HEK293 (cell line): ENCODE data around the gene ABHD14A.
A peak's percentile ranks its signal among the peaks of the same experiment; 100 is the strongest.

ENCODE experiments used
- CTCF ChIA-PET: fragments of 350-600 bp; formaldehyde crosslinking; extraction: SDS; loops from one replicate; lab custom pipeline; 2021; ENCODE audit warnings: antibody characterized with exemption; lab: Yijun Ruan, JAX
- POLR2A ChIA-PET: fragments of 300-600 bp; formaldehyde crosslinking; extraction: SDS; loops from one replicate; lab custom pipeline; 2020; ENCODE audit warnings: antibody characterized with exemption, inconsistent platforms; lab: Yijun Ruan, JAX
- H3K27ac ChIP-seq: fragments of 200-500 bp; sonication (Bioruptor generic); 2 replicates; pipeline ENCODE4 v1.5.1; 2014; ENCODE audit warnings: low read depth, low read length, control low read depth, inconsistent platforms; ENCODE audit errors: extremely low read depth
- H3K36me3 ChIP-seq, 2 experiments: fragments of 200-500 bp in 1 of 2; sonication (Bioruptor generic) in 1 of 2; 1 replicate in 1 of 2; 2 replicates in 1 of 2; pipeline ENCODE4 v1.5.1; 2014 to 2017; ENCODE audit warnings: inconsistent platforms in 2 of 2, low read length in 2 of 2; ENCODE audit not compliant: control insufficient read depth in 2 of 2, insufficient read depth in 1 of 2
- H3K4me1 ChIP-seq: fragments of 200-500 bp; sonication (Bioruptor generic); 2 replicates; pipeline ENCODE4 v1.5.1; 2014; ENCODE audit warnings: mild to moderate bottlenecking, low read length, inconsistent platforms; ENCODE audit not compliant: control insufficient read depth, insufficient read depth
- H3K4me3 ChIP-seq: 2 replicates; pipeline ENCODE4 v1.5.1; 2011; ENCODE audit warnings: low read depth, mild to moderate bottlenecking, control low read depth, low read length, moderate library complexity
- H3K9me3 ChIP-seq: fragments of 200-500 bp; sonication (Bioruptor generic); 2 replicates; pipeline ENCODE4 v1.5.1; 2014; ENCODE audit warnings: low read depth, low read length, inconsistent platforms; ENCODE audit not compliant: control insufficient read depth, insufficient read depth
- GLIS1 ChIP-seq: fragments of 450-650 bp; formaldehyde crosslinking; IDR thresholded peaks from 2 replicates; pipeline ENCODE4 v1.5.1; 2016; ENCODE audit warnings: missing biosample characterization, missing genetic modification characterization
- KLF10 ChIP-seq: fragments of 450-650 bp; IDR thresholded peaks from 2 replicates; pipeline ENCODE4 v1.5.1; 2018; ENCODE audit warnings: missing biosample characterization, mild to moderate bottlenecking, missing genetic modification characterization
- SETDB1 ChIP-seq: IDR thresholded peaks from one replicate; pipeline ENCODE4 v1.6.1; 2017; ENCODE audit warnings: mild to moderate bottlenecking, low read length, moderate library complexity, mixed read lengths; ENCODE audit not compliant: insufficient read length
- SP2 ChIP-seq: fragments of 450-650 bp; formaldehyde crosslinking; IDR thresholded peaks from 2 replicates; pipeline ENCODE4 v1.5.1; 2016; ENCODE audit warnings: missing biosample characterization, missing genetic modification characterization
- ZBTB20 ChIP-seq: fragments of 450-650 bp; formaldehyde crosslinking; IDR thresholded peaks from 2 replicates; pipeline ENCODE4 v1.5.1; 2016; ENCODE audit warnings: missing biosample characterization, missing genetic modification characterization
- ZBTB21 ChIP-seq: fragments of 450-650 bp; formaldehyde crosslinking; IDR thresholded peaks from 2 replicates; pipeline ENCODE4 v1.5.1; 2017; ENCODE audit warnings: missing biosample characterization, missing genetic modification characterization
- ZBTB26 ChIP-seq: fragments of 450-650 bp; formaldehyde crosslinking; optimal IDR thresholded peaks from 2 replicates; pipeline ENCODE3; 2016; ENCODE audit warnings: missing biosample characterization, mild to moderate bottlenecking, missing genetic modification characterization
- ZBTB7A ChIP-seq: fragments of 450-650 bp; formaldehyde crosslinking; IDR thresholded peaks from 2 replicates; pipeline ENCODE4 v1.5.1; 2016; ENCODE audit warnings: low read depth, missing biosample characterization, missing genetic modification characterization
- ZBTB8A ChIP-seq: fragments of 450-650 bp; formaldehyde crosslinking; IDR thresholded peaks from 2 replicates; pipeline ENCODE4 v1.5.1; 2016; ENCODE audit warnings: missing biosample characterization, missing genetic modification characterization
- ZFHX2 ChIP-seq: fragments of 450-650 bp; formaldehyde crosslinking; conservative IDR thresholded peaks from 2 replicates; pipeline ENCODE4 v1.5.1; 2016; ENCODE audit warnings: missing biosample characterization, missing genetic modification characterization
- ZNF184 ChIP-seq: fragments of 450-650 bp; IDR thresholded peaks from 2 replicates; pipeline ENCODE4 v1.5.1; 2018; ENCODE audit warnings: missing biosample characterization, mild to moderate bottlenecking, missing genetic modification characterization
- ZNF214 ChIP-seq: fragments of 450-650 bp; formaldehyde crosslinking; IDR thresholded peaks from 2 replicates; pipeline ENCODE4 v1.5.1; 2017; ENCODE audit warnings: missing biosample characterization, mild to moderate bottlenecking, missing genetic modification characterization, borderline replicate concordance
- ZNF335 ChIP-seq: fragments of 450-650 bp; formaldehyde crosslinking; conservative IDR thresholded peaks from 2 replicates; pipeline ENCODE4 v1.5.1; 2016; ENCODE audit warnings: missing biosample characterization, missing genetic modification characterization
- ZNF341 ChIP-seq: fragments of 450-650 bp; formaldehyde crosslinking; IDR thresholded peaks from 2 replicates; pipeline ENCODE4; 2016; ENCODE audit warnings: low read depth, missing biosample characterization, missing genetic modification characterization
- ZNF510 ChIP-seq: fragments of 450-650 bp; formaldehyde crosslinking; IDR thresholded peaks from 2 replicates; pipeline ENCODE4 v1.5.1; 2018; ENCODE audit warnings: mild to moderate bottlenecking, missing genetic modification characterization, missing biosample characterization; ENCODE audit not compliant: insufficient replicate concordance
- ZNF529 ChIP-seq: fragments of 450-650 bp; formaldehyde crosslinking; IDR thresholded peaks from 2 replicates; pipeline ENCODE4 v1.5.1; 2017; ENCODE audit warnings: missing genetic modification characterization, missing biosample characterization; ENCODE audit not compliant: insufficient replicate concordance
- ZNF530 ChIP-seq: fragments of 450-650 bp; formaldehyde crosslinking; IDR thresholded peaks from 2 replicates; pipeline ENCODE4 v1.5.1; 2016; ENCODE audit warnings: low read depth, missing biosample characterization, missing genetic modification characterization
- ZNF558 ChIP-seq: fragments of 450-650 bp; formaldehyde crosslinking; IDR thresholded peaks from 2 replicates; pipeline ENCODE4 v1.5.1; 2016; ENCODE audit warnings: missing biosample characterization, missing genetic modification characterization
- ZNF561 ChIP-seq: fragments of 450-650 bp; IDR thresholded peaks from 2 replicates; pipeline ENCODE4 v1.5.1; 2018; ENCODE audit warnings: missing biosample characterization, missing genetic modification characterization, borderline replicate concordance
- ZNF776 ChIP-seq: fragments of 450-650 bp; formaldehyde crosslinking; IDR thresholded peaks from 2 replicates; pipeline ENCODE4 v1.5.0; 2017; ENCODE audit warnings: missing biosample characterization, missing genetic modification characterization, borderline replicate concordance
- ZSCAN30 ChIP-seq: fragments of 450-650 bp; IDR thresholded peaks from 2 replicates; pipeline ENCODE4 v1.5.1; 2018; ENCODE audit warnings: missing biosample characterization, mild to moderate bottlenecking, missing genetic modification characterization, moderate library complexity
- TF ChIP-seq, protein P1 (sequence below): fragments of 450-650 bp; formaldehyde crosslinking; IDR thresholded peaks from 2 replicates; pipeline ENCODE4 v1.5.1; 2016; ENCODE audit warnings: missing biosample characterization, missing genetic modification characterization
- TF ChIP-seq, protein P2 (sequence below): fragments of 450-650 bp; formaldehyde crosslinking; IDR thresholded peaks from 2 replicates; pipeline ENCODE4 v1.5.1; 2017; ENCODE audit warnings: missing biosample characterization, missing genetic modification characterization

Gene ABHD14A

DNA sequence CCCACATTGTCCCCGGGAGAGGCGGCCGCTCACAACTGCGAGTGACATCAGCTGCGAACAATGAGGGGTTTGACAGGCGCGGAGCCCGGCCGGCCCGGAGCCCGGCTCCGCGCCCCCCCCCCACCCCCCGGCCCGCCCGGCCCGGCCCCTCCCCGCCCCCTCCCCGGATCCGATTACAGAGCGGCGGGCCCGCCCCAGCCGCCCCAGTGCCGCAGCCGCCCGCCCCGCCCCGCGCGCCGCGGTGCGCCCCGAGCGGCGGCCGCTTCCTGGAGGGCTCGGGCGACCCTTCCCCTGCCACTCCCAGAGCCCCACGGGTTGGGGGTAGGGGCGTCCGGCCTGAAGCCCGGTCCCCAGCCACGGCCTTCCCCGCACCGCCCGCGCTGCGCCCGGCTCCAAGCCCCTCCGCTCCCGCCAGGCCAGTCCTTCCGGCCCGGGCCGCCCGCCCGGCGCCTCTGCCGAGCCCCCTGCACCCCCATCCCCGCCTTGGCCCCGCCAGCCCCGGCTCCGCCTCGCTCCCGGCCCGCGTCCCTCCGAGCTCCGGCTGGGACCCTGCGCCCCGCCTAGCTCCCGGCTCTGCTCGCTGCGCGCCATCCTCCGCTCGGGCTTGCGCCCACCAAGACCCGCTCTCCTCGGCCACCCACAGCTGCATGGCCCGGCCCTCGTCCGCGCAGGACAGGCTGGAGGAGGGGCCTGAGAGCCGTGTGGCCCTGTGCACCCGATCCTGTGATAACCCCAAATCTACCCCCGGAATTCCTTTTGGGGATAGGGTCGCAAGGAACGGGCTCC, 7.3 kb upstream of the ABHD14A start, which contains the start of gene PCBP4:
TSS of gene PCBP4 (minus strand) at position 71 of the 786 bp plus-strand sequence. CDS start 6,214 bp downstream, outside the sequence.
- H3K4me3 ChIP-seq = peak within 1 kb of the TSS; percentile 57
- ChIA-PET CTCF (interaction anchor here (1.0 kb wide), 1 partner anchor 25 kb away, joined by 3 read pairs; no protein-coding TSS in a partner anchor), POLR2A (interaction anchor here (0.6 to 1.8 kb wide), 3 partner anchors 16 to 592 kb away, joined by 3 to 8 read pairs (median 4); partner anchors contain the start of genes ACY1 and RPL29)
- TF ChIP-seq SP2 (tag by site-specific recombination) (peak; percentile 17; the same call in 1 of the 2 replicates), ZBTB8A (tag by site-specific recombination) (peak; percentile 62; the same call in 1 of the 2 replicates), KLF10 (peak; percentile 26; the same call in 1 of the 2 replicates), ZFHX2 (tag by site-specific recombination) (peak; percentile 71), ZNF529 (tag by site-specific recombination) (no peak), SETDB1 (no peak), ZNF510 (no peak), ZNF341 (tag by site-specific recombination) (no peak), ZNF530 (tag by site-specific recombination) (no peak), ZBTB20 (tag by site-specific recombination) (peak; percentile 70), ZNF561 (tag by site-specific recombination) (no peak), ZNF335 (tag by site-specific recombination) (peak; percentile 50; the same call in 1 of the 2 replicates), ZBTB7A (tag by site-specific recombination) (no peak), ZBTB26 (tag by site-specific recombination) (peak; percentile 71), ZNF214 (tag by site-specific recombination) (no peak), ZSCAN30 (tag by site-specific recombination) (no peak), ZNF184 (tag by site-specific recombination) (no peak), ZNF558 (tag by site-specific recombination) (no peak)
- TF ChIP-seq, protein P1, sequence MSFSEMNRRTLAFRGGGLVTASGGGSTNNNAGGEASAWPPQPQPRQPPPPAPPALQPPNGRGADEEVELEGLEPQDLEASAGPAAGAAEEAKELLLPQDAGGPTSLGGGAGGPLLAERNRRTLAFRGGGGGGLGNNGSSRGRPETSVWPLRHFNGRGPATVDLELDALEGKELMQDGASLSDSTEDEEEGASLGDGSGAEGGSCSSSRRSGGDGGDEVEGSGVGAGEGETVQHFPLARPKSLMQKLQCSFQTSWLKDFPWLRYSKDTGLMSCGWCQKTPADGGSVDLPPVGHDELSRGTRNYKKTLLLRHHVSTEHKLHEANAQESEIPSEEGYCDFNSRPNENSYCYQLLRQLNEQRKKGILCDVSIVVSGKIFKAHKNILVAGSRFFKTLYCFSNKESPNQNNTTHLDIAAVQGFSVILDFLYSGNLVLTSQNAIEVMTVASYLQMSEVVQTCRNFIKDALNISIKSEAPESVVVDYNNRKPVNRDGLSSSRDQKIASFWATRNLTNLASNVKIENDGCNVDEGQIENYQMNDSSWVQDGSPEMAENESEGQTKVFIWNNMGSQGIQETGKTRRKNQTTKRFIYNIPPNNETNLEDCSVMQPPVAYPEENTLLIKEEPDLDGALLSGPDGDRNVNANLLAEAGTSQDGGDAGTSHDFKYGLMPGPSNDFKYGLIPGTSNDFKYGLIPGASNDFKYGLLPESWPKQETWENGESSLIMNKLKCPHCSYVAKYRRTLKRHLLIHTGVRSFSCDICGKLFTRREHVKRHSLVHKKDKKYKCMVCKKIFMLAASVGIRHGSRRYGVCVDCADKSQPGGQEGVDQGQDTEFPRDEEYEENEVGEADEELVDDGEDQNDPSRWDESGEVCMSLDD (tag by site-specific recombination) = peak; percentile 26; the same call in 1 of the 2 replicates
- peak within 1 kb of the TSS; percentile 41; the same call in 1 of the 2 replicates for H3K27ac ChIP-seq
- 0 out of 2 replicates have a peak, but pooled peaks cover 2% of the 10 kb centered on the region for H3K4me1 ChIP-seq
- peaks cover 0 to 7% of the 10 kb centered on the region in 2 experiments; a peak in 1 of 3 replicates for H3K36me3 ChIP-seq
- no peaks in the 10 kb centered on the region for H3K9me3 ChIP-seq

- no peak overlapping the region; the same call in 1 of the 2 replicates for H3K27ac ChIP-seq
- POLR2A ChIA-PET = interaction anchor here (1.8 kb wide), 1 partner anchor 15 kb away, joined by 8 read pairs; the partner anchor contains the start of gene ACY1
- peaks cover 0 to 7% of the 10 kb centered on the region in 2 experiments; a peak in 1 of 3 replicates for H3K36me3 ChIP-seq
- 0 out of 2 replicates have a peak, but pooled peaks cover 2% of the 10 kb centered on the region for H3K4me1 ChIP-seq
- no peaks in the 10 kb centered on the region for H3K9me3 ChIP-seq
- H3K4me3 ChIP-seq = peak overlapping the region; percentile 57
- CTCF ChIA-PET = interaction anchor here (0.7 to 1.4 kb wide), 2 partner anchors 27 to 208 kb away, joined by 3 to 9 read pairs; partner anchors contain the start of gene RRP9
- TF ChIP-seq ZBTB21 (tag by site-specific recombination) (no peak), GLIS1 (tag by site-specific recombination) (peak; percentile 40; the same call in 1 of the 2 replicates), ZNF776 (no peak), ZFHX2 (tag by site-specific recombination) (peak; percentile 65)
- TF ChIP-seq, protein P2, sequence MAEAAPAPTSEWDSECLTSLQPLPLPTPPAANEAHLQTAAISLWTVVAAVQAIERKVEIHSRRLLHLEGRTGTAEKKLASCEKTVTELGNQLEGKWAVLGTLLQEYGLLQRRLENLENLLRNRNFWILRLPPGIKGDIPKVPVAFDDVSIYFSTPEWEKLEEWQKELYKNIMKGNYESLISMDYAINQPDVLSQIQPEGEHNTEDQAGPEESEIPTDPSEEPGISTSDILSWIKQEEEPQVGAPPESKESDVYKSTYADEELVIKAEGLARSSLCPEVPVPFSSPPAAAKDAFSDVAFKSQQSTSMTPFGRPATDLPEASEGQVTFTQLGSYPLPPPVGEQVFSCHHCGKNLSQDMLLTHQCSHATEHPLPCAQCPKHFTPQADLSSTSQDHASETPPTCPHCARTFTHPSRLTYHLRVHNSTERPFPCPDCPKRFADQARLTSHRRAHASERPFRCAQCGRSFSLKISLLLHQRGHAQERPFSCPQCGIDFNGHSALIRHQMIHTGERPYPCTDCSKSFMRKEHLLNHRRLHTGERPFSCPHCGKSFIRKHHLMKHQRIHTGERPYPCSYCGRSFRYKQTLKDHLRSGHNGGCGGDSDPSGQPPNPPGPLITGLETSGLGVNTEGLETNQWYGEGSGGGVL (tag by site-specific recombination) = peak; percentile 89
- TF ChIP-seq, protein P1 (tag by site-specific recombination) = 0 out of 2 replicates have a peak, but pooled peaks have one; percentile 0
These were observed 6.6 kb upstream of the ABHD14A start for GRCh38 chr3:51968170-51968775.
